Measurements from ENCODE around the gene TFAP2E.
A peak's percentile ranks its signal among the peaks of the same experiment; 100 is the strongest.

The TFAP2E gene

GRCh38 chr1:35598895-35599294 lies 25.8 kb downstream of the TFAP2E start:
- DNase-seq, result no peak

DNA sequence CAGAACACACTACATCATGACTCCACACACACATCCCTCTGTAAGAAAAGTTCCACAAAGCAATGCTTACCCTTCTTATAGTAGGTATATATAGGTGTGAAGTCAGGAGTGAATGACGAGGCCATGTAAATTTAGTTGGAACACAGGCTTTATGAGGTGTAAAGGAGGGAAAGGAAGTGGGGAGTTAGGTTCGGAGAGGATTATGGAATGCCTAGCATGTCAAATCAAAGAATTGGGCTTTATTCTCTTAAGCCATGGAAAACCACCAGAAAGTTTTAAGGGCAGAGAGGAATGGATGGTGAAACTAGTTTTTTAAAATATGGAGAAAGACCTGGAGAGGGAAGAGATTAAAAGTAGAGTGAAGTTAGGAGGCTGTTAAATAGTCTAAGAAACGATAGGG lies 26.3 kb downstream of the TFAP2E start:
- DNase-seq, result no peak

- DNase-seq, result no peak
Observed at GRCh38 chr1:35600593-35600992, 27.5 kb downstream of the TFAP2E start.

DNA sequence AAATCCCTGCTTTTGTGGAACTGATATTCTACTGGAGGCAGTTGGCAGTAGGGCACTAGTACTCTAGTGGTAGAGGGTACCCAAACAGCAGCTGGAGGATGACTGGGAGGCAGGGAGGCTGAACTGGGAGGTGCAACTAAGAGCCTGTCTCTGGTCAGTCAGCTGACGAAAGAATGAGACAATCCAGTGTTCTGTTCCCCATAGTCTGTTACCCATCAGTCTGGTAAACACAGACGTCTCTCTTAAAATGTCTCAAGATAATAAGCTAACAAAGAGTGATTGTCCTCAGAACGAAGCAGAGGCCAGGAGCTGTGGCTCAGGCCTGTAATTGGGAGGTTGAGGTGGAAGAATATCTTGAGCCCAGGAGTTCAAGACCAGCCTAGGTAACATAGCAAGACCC lies 30.4 kb downstream of the TFAP2E start:
- DNase-seq, result no peak

GRCh38 chr1:35603941-35604340 lies 30.8 kb downstream of the TFAP2E start:
- DNase-seq, result no peak

- DNase-seq, result no peak
Observed at GRCh38 chr1:35605071-35605866, 32.2 kb downstream of the TFAP2E start.

- no peak for DNase-seq
Observed at GRCh38 chr1:35605867-35606182, 32.7 kb downstream of the TFAP2E start.

DNA sequence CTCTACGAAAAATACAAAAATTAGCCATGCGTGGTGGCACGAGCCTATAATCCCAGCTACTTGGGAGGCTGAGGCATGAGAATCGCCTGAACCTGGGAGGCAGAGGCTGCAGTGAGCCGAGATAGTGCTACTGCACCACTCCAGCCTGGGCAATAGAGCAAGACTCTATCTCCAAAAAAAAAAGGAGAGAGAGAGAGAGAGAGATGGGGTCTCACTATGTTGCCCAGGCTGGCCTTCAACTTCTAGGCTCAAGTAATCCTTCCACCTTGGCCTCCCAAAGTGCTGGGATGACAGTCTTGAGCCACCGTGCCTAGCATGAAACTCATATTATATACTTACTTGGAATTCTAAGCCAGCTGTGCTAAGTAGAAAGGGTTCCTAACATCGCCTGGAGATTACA lies 38.5 kb downstream of the TFAP2E start:
- no peak for DNase-seq

DNA sequence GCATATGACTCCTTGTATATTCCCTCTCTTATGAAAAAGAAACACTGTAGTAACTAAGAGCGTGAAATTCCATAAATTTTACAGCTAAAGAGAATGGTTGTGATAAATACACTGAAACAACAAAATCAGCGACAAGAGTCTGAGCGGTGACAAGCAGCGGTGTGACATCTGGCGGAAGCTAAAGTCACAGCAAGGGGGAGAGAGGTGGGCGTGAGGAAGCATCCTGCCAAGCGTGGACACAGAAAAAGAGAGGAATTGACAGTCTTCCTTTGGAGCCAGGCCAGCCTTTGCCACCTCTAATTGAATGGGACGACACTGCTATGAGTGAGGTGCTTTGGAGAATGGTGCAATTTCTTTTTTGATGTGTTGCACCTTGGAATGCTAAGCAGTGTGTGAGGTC lies 42.3 kb downstream of the TFAP2E start:
- peak; percentile 24 to 44 for DNase-seq

GRCh38 chr1:35619237-35620121 lies 46.4 kb downstream of the TFAP2E start:
- no peak for DNase-seq

- DNase-seq, result peak in 1 of 2 experiments; percentile 38
Observed at GRCh38 chr1:35622510-35623178, 49.5 kb downstream of the TFAP2E start.

DNA sequence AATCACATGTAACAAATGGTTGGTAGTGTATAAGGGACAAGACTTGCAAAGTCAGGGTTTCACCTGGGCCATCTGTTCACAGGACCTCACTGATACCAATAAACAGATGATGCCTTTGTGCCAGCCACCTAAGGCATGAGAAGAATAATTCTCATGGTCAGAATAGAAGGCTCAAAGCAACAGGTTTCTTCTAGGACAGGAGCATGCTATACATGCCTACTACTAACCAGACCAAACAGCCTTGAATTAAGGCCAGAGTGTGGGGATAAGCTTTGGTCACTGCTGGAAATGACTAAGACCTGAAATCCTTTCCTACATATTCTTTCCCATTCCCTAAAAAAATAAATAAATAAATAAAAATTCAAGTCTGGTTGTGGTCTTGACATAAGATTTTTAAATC lies 50.7 kb downstream of the TFAP2E start:
- no peak for DNase-seq

DNA sequence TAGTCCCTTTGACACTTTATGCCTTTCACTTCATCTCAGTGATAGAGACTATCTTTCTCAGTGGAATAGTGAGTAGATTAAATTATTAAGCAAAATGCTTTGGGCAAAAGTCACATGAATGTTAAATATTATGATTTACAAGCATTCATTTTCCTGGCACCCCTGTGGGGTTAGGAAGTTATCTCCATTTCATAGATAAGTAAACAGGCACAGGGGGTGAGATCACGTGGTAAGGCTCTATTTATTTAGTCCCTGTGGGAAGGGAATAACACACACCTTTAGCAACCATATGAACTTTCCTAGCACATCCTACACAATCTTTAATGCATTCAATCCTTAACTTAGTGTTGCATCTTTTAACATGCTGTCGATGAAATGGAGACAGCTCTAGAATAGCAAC lies 55.9 kb downstream of the TFAP2E start:
- DNase-seq, result peak in 1 of 2 experiments; percentile 69

GRCh38 chr1:35631396-35631795 lies 58.3 kb downstream of the TFAP2E start:
- DNase-seq, result no peak

DNA sequence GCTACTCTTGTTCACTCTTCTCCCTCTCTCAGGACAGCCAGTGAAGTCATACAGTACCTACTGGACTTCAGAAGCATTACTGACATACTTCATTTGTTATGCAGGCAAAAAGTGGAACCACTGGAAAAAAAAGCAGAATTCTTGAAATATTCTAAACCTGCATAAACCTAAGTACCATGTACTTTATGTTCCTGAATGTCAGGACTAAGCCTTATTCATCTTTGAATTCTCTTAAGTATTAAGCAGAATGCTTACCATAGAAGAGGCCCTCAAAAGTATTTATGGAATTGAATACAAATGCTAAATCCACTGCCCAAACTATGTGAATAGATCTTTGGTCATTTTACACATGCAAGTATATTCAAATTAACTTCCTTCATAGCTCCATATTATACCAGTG lies 60.4 kb downstream of the TFAP2E start:
- no peak for DNase-seq

- no peak for DNase-seq
Observed at GRCh38 chr1:35637401-35637809, 64.3 kb downstream of the TFAP2E start.

DNA sequence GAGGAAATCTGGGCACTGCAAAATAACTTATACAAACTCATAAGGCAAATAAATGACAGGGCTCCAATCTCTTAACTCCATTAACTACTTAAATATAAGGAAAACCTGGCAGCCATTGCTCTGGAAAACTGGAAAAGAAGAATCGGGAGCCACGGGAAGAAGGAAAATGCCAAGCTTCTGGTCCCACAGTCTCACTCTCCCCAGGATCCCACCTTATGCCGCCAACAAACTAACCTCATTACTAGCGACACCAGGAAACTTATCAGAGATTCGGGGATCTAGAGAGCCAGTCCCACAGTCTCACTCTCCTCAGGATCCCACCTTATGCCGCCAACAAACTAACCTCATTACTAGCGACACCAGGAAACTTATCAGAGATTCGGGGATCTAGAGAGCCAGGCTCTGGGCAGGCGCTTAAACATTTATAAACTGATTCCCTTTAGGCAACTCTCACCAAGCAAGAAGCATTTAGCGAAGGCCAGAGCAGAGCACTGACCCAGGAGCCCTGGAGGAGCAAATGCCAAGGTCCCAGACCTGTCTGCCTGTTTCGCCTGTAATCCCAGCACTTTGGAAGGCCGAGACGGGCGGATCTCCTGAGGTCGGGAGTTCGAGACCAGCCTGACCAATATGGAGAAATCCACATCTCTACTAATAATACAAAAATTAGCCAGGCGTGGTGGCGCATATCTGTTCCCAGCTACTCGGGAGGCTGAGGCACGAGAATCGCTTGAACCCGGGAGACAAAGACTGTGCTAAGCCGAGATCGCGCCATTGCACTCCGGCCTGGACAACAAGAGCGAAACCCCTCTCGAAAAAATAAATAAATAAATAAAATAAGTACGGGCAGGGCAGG lies 67.5 kb downstream of the TFAP2E start:
- no peak for DNase-seq

- DNase-seq, result peak; percentile 99
Observed at GRCh38 chr1:35641233-35641866, 68.2 kb downstream of the TFAP2E start, which contains the start of gene PSMB2. TSS of gene PSMB2 (minus strand) at chr1:35641526. CDS start at chr1:35641432, 94 bp downstream.

GRCh38 chr1:35642471-35642955 lies 69.4 kb downstream of the TFAP2E start:
- peak; percentile 22 to 37 for DNase-seq

DNA sequence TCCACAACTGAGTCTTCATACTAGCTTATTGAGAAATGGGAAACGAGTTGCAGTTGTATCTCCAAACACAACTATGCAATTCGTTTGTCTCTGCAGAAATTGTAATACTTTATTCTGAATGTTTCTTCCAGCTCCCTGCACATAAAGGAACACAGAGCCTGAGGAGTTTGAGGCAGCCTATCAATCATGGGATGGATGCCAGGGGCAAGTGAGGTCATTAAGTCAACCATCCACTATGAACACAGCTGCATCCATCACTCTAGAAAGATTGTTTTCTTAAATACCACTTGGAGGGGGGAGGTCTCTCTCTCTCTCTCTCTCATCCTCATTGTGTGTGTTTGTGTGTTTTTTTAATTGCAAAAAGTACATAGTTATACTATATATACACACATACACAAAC lies 71.1 kb downstream of the TFAP2E start:
- DNase-seq, result no peak
